Activated naive CD8-positive, alpha-beta T cell treated with anti-CD3 and anti-CD28 coated beads, Interleukin-2, amount 10 ng/mL, durations not matched to agents 7 days and 5 days (primary cell): ENCODE data around the gene MYO15A. TPM values are rescaled to one million over a fixed set of nuclear protein-coding genes. Genes with fewer than 3 reads are reported as not detected.

ENCODE experiments used
- ATAC-seq: fragments of 150-1000 bp; cut with Tn5 transposase; one replicate; pipeline ENCODE4 v1.10.0; 2021; ENCODE audit warnings: low read depth, moderate library complexity
- POLR2A ChIA-PET: fragments of 350-600 bp; sonication (Branson Sonifier 250); formaldehyde crosslinking; loops from one replicate; lab custom pipeline; 2021; ENCODE audit warnings: antibody characterized with exemption; lab: Charles Lee
- DNase-seq: peaks from one replicate; pipeline ENCODE4 v3.0.0; 2021
- H3K27ac Mint-ChIP-seq: one replicate; pipeline ENCODE4 v1.8.0; 2022; ENCODE audit warnings: mild to moderate bottlenecking, mixed read lengths
- H3K27me3 Mint-ChIP-seq: one replicate; pipeline ENCODE4 v1.8.0; 2022; ENCODE audit warnings: mild to moderate bottlenecking, moderate library complexity, mixed read lengths
- H3K36me3 Mint-ChIP-seq: one replicate; pipeline ENCODE4 v1.8.0; 2021; ENCODE audit warnings: mild to moderate bottlenecking, mixed read lengths
- H3K4me1 Mint-ChIP-seq: one replicate; pipeline ENCODE4 v1.8.0; 2021; ENCODE audit warnings: mixed read lengths
- H3K4me3 Mint-ChIP-seq: one replicate; pipeline ENCODE4 v1.8.0; 2022; ENCODE audit warnings: mild to moderate bottlenecking, moderate library complexity, mixed read lengths
- H3K9me3 Mint-ChIP-seq: one replicate; pipeline ENCODE4 v1.8.0; 2021; ENCODE audit warnings: mixed read lengths
- total RNA-seq, 2 experiments: library from RNA; stranded (reverse); gene quantifications; one replicate each; pipeline ENCODE4 v1.2.3, GENCODE V29; 2021

Gene MYO15A
- total RNA-seq, 2 experiments from 2014 or later = 1.0 TPM

DNA sequence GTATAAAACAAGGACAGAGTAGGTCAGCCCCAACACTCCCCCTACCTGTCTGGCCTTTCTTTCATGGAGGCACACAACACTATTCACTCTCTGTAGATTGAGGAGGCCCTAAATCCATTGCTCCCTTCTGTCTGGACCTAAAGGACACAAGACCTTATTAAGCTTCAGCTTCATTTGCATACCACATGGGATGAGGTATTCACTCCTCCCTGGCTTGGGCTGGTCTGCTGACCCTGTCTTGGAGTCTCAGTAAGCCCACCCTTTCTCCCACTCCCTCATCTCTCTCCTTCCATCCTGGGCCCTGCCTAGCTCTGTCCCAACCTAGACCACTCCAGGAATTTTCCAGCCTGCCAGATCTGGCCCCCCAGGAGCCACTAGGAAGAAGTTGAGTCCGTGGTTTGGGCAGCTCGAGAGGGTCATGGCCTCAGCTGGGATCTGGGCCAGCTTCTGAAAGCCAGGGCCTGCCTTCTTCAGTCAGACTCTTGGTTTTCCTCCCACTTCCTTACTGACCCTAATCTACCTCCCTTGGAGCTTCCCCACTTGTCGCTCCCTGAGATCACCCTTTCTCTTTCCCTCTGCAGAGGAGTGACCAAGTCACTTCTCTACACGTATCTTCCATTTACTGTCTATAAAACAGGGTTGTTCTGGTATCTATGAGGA, 110.3 kb downstream of the MYO15A start:
- no peaks in the 10 kb centered on the region for H3K4me1 Mint-ChIP-seq
- peaks cover 1% of the 10 kb centered on the region for H3K36me3 Mint-ChIP-seq
- H3K27ac Mint-ChIP-seq = no peak overlapping the region
- no peak for DNase-seq
- POLR2A ChIA-PET = no interaction called here
- no peaks in the 10 kb centered on the region for H3K27me3 Mint-ChIP-seq
- no peaks in the 10 kb centered on the region for H3K9me3 Mint-ChIP-seq
- H3K4me3 Mint-ChIP-seq = no peak overlapping the region
- ATAC-seq = no peak

DNA sequence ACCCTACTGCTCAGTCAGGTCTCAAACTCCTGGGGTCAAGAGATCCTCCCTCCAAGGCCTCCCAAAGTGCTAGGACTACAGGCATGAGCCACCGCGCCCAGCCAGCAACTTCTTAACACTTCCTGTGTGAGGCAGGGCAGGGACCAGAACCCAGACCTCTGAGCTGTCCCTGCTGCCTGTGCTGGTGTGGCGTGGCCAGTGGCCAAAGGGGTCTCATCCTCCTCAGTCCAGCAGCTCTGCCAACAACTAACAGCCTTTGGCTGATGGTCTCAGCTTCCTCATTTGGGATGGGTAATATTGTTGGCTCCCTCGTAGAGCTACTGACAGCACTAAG, 115.5 kb downstream of the MYO15A start:
- Mint-ChIP-seq H3K9me3 (no peaks in the 10 kb centered on the region), H3K4me1 (peaks cover 17% of the 10 kb centered on the region), H3K27ac (no peak overlapping the region), H3K27me3 (no peaks in the 10 kb centered on the region), H3K36me3 (no peaks in the 10 kb centered on the region), H3K4me3 (no peak overlapping the region)
- POLR2A ChIA-PET = interaction anchor here (0.5 to 2.9 kb wide), 4 partner anchors 16 to 137 kb away, joined by 3 to 11 read pairs (median 3); partner anchors contain the start of gene ALKBH5
- DNase-seq (no peak), ATAC-seq (no peak)

DNA sequence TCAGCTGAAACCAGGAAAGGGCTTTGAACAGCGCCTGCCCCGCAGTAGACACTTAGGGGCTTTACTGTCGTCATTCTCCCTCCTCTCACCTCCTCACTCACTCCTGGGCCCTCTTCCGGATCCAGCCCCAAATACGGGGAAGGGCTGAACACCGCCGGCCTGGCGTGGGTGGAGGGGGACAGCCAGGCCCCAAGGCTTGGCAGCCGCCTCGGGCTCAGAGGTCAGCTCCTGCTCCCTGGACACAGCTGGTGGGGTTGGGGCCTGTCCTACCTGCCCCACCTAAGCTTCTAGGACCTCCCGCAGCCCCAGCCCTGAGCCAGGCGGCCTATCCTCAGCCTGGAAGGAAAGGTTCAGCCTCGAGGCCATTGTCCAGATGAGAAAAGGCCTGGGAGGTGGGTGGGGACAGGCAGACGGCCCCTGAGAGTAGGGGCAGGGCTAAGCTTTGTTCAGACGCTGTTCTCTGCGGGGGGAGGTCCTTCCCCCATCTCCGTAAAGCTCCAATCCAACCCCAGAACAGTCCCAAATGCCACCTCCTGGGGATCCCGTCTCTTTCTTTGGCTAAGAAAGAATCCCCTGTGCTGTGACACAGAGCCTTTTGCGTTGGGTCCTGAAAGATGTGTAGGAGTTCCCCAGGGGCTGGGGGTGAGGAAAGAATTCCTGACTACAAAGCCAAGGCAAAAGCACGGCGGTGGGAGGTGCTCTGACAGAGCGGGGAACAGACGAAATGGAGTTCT, 116.0 kb downstream of the MYO15A start:
- H3K4me1 Mint-ChIP-seq = peaks cover 17% of the 10 kb centered on the region
- ATAC-seq = no peak
- POLR2A ChIA-PET = interaction anchor here (0.5 to 2.9 kb wide), 3 partner anchors 23 to 137 kb away, joined by 3 to 11 read pairs (median 3); partner anchors contain the start of gene ALKBH5
- H3K27me3 Mint-ChIP-seq = no peaks in the 10 kb centered on the region
- no peaks in the 10 kb centered on the region for H3K9me3 Mint-ChIP-seq
- H3K27ac Mint-ChIP-seq = peak overlapping the region; percentile 73
- DNase-seq = no peak
- no peaks in the 10 kb centered on the region for H3K36me3 Mint-ChIP-seq
- H3K4me3 Mint-ChIP-seq = peak overlapping the region; percentile 73

DNA sequence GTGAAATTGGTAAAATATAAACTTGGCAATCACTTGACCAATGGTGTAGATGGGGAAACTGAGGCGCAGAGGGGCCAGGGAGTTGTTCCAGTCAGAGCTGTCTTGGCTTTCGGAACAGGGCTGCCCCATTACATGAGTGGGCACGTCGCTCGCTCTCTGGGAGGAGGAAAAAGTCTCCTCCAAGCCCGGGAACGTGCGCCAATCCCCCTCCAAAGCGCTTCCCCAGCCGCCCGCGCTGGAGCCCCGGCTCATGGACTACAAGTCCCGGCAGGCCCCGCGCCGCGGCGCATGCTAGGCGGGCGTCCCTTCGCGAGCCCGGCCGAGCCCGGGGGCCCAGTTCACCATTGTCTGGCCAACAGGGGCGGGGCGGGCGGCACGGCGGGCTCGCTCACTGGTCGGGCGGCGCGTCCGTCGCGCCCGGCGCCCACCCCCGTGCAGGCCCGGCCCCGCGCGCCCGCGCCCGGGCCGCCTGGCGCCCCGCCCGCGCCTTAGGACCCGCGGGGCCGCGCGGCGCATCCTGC, 116.6 kb downstream of the MYO15A start, which contains the start of gene LLGL1:
Gene LLGL1, plus strand, starts transcription at position 515 of the 521 bp plus-strand sequence. CDS start 48 bp downstream, outside the sequence.
- peaks cover 17% of the 10 kb centered on the region for H3K4me1 Mint-ChIP-seq
- DNase-seq (peak; percentile 99), ATAC-seq (peak; percentile 99)
- H3K9me3 Mint-ChIP-seq = no peaks in the 10 kb centered on the region
- POLR2A ChIA-PET = interaction anchor here (2.9 kb wide), 1 partner anchor 42 kb away, joined by 11 read pairs; the partner anchor contains the start of gene ALKBH5
- H3K27me3 Mint-ChIP-seq = no peaks in the 10 kb centered on the region
- H3K36me3 Mint-ChIP-seq = no peaks in the 10 kb centered on the region
- H3K4me3 Mint-ChIP-seq = peak within 1 kb of the TSS; percentile 96
- peak within 1 kb of the TSS; percentile 96 for H3K27ac Mint-ChIP-seq

DNA sequence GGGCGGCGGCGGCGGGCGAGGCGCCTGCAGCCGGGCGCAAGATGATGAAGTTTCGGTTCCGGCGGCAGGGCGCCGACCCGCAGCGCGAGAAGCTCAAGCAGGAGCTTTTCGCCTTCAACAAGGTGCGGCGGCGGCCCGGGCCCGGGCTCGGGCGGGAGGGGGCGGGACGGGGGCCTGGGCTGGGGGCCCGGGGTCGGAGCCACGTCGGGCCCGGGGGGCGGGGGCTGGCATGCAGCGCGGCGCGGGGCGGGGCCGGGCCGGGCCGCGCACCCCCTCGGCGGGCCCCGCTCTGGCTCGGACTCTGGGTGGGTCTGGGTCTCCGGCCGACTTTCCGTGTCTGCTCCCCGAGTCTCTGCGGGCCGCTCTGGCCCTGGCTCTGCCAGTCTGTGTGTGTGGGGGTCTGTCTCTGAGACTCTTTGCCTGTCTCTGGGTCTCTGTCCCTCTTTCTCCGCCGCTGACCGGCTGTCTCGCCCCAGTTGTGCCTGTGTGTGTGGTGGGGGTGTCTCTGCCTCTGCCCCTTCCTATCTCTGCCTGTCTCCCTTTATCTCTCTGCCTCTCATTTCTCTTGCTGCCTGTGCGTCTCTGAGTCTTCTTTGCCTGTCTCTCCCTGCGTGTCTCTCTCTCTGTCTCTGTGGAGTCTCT, 117.2 kb downstream of the MYO15A start:
- H3K27ac Mint-ChIP-seq = peak overlapping the region; percentile 96
- no peaks in the 10 kb centered on the region for H3K9me3 Mint-ChIP-seq
- H3K4me3 Mint-ChIP-seq = peak overlapping the region; percentile 96
- peaks cover 17% of the 10 kb centered on the region for H3K4me1 Mint-ChIP-seq
- H3K36me3 Mint-ChIP-seq = no peaks in the 10 kb centered on the region
- ATAC-seq (peak; percentile 27), DNase-seq (no peak)
- POLR2A ChIA-PET = interaction anchor here (1.2 to 2.9 kb wide), 2 partner anchors 33 to 43 kb away, joined by 3 to 11 read pairs; partner anchors contain the start of gene ALKBH5
- no peaks in the 10 kb centered on the region for H3K27me3 Mint-ChIP-seq

DNA sequence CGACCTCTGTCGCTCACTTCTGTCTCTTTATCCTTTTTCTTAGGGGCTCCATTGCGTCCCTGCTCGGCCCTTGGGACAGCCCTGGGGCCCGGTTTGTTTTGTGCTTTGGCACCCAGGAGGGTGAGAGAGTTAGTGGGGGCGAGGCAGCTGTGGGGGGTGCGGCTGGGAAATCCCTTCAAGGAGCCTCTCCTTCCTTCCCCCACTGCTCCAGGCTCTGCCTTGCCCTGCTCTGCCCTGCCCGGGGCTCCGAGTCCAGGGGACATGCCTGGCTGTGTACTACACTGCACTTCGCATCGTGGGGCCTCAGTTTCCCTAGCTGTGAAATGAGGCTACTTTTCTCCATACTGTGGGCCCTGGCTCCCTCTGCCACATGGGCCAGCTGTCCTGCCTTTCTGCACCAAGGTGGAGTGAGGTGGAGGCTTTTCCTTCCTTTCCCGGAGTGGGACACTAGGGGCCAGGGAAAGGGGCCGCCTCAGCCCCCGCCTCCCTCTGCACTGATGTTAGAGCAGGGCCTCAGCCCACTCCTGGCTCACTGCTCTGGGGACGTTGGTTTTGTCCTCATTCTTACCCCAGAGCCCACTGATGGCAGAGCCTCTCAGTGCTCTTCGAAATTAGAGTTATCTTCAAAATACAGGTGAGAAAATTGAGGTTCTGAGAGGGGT, 117.9 kb downstream of the MYO15A start:
- DNase-seq = peak; percentile 43
- peaks cover 17% of the 10 kb centered on the region for H3K4me1 Mint-ChIP-seq
- no peaks in the 10 kb centered on the region for H3K27me3 Mint-ChIP-seq
- ATAC-seq = no peak
- H3K27ac Mint-ChIP-seq = peak overlapping the region; percentile 96
- H3K4me3 Mint-ChIP-seq = peak overlapping the region; percentile 96
- no peaks in the 10 kb centered on the region for H3K9me3 Mint-ChIP-seq
- no peaks in the 10 kb centered on the region for H3K36me3 Mint-ChIP-seq
- POLR2A ChIA-PET = interaction anchor here (1.2 kb wide), 2 partner anchors 24 to 33 kb away, joined by 3 to 4 read pairs; no protein-coding TSS in a partner anchor

DNA sequence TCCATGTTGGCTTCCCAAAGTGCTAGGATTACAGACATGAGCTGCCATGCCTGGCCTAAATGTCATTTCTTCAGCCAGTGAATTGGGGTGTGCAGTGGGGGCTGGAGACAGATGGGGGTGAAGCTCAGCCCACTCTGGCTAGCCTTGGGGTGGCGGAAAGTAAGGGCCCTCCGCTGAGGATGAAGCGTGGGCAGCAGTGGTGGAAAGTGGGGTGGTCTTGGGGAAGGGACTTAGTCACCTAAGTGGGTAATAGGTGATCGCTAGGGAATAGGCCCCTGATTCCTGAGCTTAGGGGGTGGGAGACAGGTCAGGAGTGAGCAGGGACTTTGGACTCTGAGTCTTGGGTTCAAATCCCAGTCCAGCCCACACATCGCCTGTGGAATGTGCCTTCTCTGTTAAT, 119.1 kb downstream of the MYO15A start:
- ATAC-seq (no peak), DNase-seq (no peak)
- Mint-ChIP-seq H3K4me3 (no peak overlapping the region), H3K27me3 (no peaks in the 10 kb centered on the region), H3K27ac (no peak overlapping the region), H3K9me3 (no peaks in the 10 kb centered on the region), H3K4me1 (peaks cover 17% of the 10 kb centered on the region), H3K36me3 (no peaks in the 10 kb centered on the region)
- POLR2A ChIA-PET = interaction anchor here (1.2 kb wide), 1 partner anchor 25 kb away, joined by 4 read pairs; no protein-coding TSS in a partner anchor

DNA sequence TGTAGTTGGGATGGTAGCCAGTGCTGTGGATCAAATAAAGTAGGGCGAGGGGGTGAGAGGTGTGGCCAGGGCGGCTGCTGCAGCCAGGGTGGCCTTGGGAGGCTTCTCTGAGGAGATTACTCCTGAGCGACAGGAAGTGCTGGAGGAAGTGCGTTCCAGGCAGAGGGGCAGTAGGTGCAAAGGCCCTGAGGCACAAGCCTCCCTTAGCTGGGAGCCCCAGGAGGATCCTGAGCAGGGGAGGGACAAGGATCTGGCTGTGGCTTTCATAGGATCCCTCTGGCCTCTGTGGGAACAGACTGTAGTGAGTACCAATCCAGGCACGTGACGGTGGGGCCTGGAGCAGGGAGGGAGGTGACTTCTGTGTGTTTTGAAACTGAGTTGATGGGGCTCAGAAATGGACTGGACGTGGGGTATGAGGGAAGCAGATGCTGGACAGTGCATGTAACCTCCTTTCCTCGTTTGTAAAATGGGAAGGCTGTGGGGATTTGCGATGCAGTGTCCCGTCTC, 119.7 kb downstream of the MYO15A start:
- ATAC-seq = no peak
- H3K4me1 Mint-ChIP-seq = peaks cover 17% of the 10 kb centered on the region
- no peaks in the 10 kb centered on the region for H3K36me3 Mint-ChIP-seq
- POLR2A ChIA-PET = no interaction called here
- H3K27me3 Mint-ChIP-seq = no peaks in the 10 kb centered on the region
- H3K4me3 Mint-ChIP-seq = no peak overlapping the region
- H3K27ac Mint-ChIP-seq = peak overlapping the region; percentile 49
- no peaks in the 10 kb centered on the region for H3K9me3 Mint-ChIP-seq
- no peak for DNase-seq

DNA sequence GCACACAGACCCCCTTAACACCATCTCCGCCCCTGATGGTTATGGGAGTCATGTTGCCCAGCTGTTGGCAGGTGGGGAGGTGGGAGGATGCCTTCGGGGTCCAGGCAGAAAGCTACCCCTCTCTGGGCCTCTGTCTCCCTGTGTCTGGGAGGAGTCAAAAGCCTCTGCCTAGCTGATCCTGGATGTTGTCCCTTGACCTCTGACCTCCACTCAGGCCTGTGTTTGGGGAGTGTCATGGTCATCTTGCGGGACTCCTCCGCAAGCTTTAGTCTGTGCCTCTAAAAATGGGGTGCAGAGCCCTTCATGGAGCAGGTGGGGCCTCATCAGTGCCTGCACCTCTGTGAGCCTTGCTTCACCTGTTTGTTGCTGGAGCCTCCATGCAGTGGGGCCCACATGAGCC, 120.7 kb downstream of the MYO15A start:
- no peak overlapping the region for H3K4me3 Mint-ChIP-seq
- POLR2A ChIA-PET = interaction anchor here (0.8 kb wide), 1 partner anchor 8 kb away, joined by 3 read pairs; no protein-coding TSS in a partner anchor
- DNase-seq (no peak), ATAC-seq (no peak)
- H3K27ac Mint-ChIP-seq = no peak overlapping the region
- H3K4me1 Mint-ChIP-seq = peaks cover 17% of the 10 kb centered on the region
- H3K9me3 Mint-ChIP-seq = no peaks in the 10 kb centered on the region
- H3K36me3 Mint-ChIP-seq = no peaks in the 10 kb centered on the region
- no peaks in the 10 kb centered on the region for H3K27me3 Mint-ChIP-seq

Other genes with a start within 250 kb of the MYO15A start
- 10 to 100 TPM; 32.9 to 37.0 TPM for gene TOM1L2, start 136.4 kb upstream of the MYO15A start, total RNA-seq
- under 1 TPM; 0.67 to 0.77 TPM for gene DRC3, start 135.9 kb upstream of the MYO15A start, total RNA-seq
- gene ATPAF2, start 69.6 kb upstream of the MYO15A start, total RNA-seq = 10 to 100 TPM; 22.9 to 29.9 TPM
- 10 to 100 TPM in 1 of 2 experiments, 1 to 10 TPM in 1; 9.4 to 10.6 TPM for gene GID4, start 69.3 kb upstream of the MYO15A start, total RNA-seq
- 10 to 100 TPM; 43.6 to 53.2 TPM for gene DRG2, start 20.8 kb upstream of the MYO15A start, total RNA-seq
- 100 to 1,000 TPM; 133 to 134 TPM for gene ALKBH5, start 75.1 kb downstream of the MYO15A start, total RNA-seq
- gene LLGL1, start 116.9 kb downstream of the MYO15A start, total RNA-seq = 10 to 100 TPM; 21.3 to 21.6 TPM
- gene FLII, start 150.0 kb downstream of the MYO15A start, total RNA-seq = 100 to 1,000 TPM; 334 to 354 TPM
- gene MIEF2, start 151.9 kb downstream of the MYO15A start, total RNA-seq = 10 to 100 TPM; 14.0 to 14.7 TPM
- gene TOP3A, start 206.2 kb downstream of the MYO15A start, total RNA-seq = 10 to 100 TPM; 61.5 to 61.7 TPM
- gene SMCR8, start 206.5 kb downstream of the MYO15A start, total RNA-seq = 10 to 100 TPM; 34.5 to 35.2 TPM